Tibial nerve (tissue), 3 donors: Measurements from ENCODE around the gene PDSS2.
"Not testable (repeated sequence)": the region's sequence is repeated elsewhere in the genome, so short reads cannot be mapped to it uniquely, and the experiment has no call there.

Experiments used
- CTCF ChIP-seq, 5 experiments: fragments of 200-600 bp in 3 of 5; fragments of 450-650 bp in 2 of 5; sonication (generic) in 3 of 5; IDR thresholded peaks; one replicate each; pipeline ENCODE4 v1.5.1; 2016 to 2019; ENCODE audit warnings: antibody characterized with exemption in 5 of 5, mild to moderate bottlenecking in 3 of 5, moderate library complexity in 2 of 5
- POLR2A ChIP-seq, 2 donors: fragments of 450-650 bp; IDR thresholded peaks; one replicate each; pipeline ENCODE4 v1.6.1; 2017; ENCODE audit warnings: antibody characterized with exemption in 2 of 2, mild to moderate bottlenecking in 2 of 2, moderate library complexity in 2 of 2

DNA sequence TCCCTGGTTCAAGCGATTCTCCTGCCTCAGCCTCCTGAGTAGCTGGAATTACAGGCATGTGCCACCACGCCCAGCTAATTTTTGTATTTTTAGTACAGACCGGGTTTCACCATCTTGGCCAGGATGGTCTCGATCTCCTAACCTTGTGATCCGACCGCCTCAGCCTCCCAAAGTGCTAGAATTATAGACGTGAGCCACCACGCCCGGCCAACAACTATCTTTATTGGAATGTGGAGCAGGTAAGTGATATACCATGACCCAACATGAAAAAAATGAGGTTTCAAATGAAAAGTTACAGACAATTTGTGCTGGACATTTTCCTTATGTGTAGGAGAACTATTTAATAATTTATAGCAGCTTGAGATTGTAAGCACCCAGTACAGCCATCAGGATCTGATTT is 340.8 kb downstream of the PDSS2 start:
- TF ChIP-seq CTCF, POLR2A (IDR thresholded peaks at IDR 0.05): not testable (repeated sequence)
